ENCODE data around the gene TMPRSS11B. TPM values are rescaled to one million over a fixed set of nuclear protein-coding genes. Genes with fewer than 3 reads are reported as not detected.

TMPRSS11B gene
- not detected for total RNA-seq
- polyA plus RNA-seq, result under 1 TPM in 1 of 2 donors, not detected in 1; 0.02 TPM

- Histone ChIP-seq H3K9me3 (ENCODE audit: control insufficient read depth in 4 of 4, low read length in 3 of 4) (no peaks in the 10 kb centered on the region), H3K36me3 (ENCODE audit: control insufficient read depth in 4 of 4, insufficient read depth in 3 of 4, low read depth in 1 of 4, low read length in 3 of 4) (peaks cover 0 to 1% (median 0%) of the 10 kb centered on the region in 4 donors), H3K27me3 (ENCODE audit: control insufficient read depth in 4 of 4, insufficient read depth in 4 of 4, low read length in 3 of 4) (no peaks in the 10 kb centered on the region), H3K4me1 (ENCODE audit: control insufficient read depth in 4 of 4, insufficient read depth in 4 of 4, low read length in 3 of 4) (no peaks in the 10 kb centered on the region), H3K4me3 (ENCODE audit: low read depth in 1 of 3, low read length in 3 of 3) (no peak within 1 kb of the TSS), H3K9ac (ENCODE audit: low read depth in 1 of 2, low read length in 2 of 2) (no peak within 1 kb of the TSS), H3K27ac (ENCODE audit: low read depth in 1 of 2, low read length in 2 of 2) (no peak within 1 kb of the TSS)
- WGBS, result 91% methylated on average over 6 of the region's 6 CpGs
- DNase-seq (ENCODE audit: low spot score), result no peak
- TF ChIP-seq JUND (IDR thresholded peaks at IDR 0.05) (no peak), RXRA (IDR thresholded peaks at IDR 0.05) (no peak), EGR1 (IDR thresholded peaks at IDR 0.05; ENCODE audit: low read depth in 2 of 2) (no peak), FOXA2 (IDR thresholded peaks at IDR 0.05) (no peak), CTCF (IDR thresholded peaks at IDR 0.05; ENCODE audit: low read depth, low read length, missing input control) (no peak), HNF4G (IDR thresholded peaks at IDR 0.05) (no peak), RAD21 (IDR thresholded peaks at IDR 0.05) (no peak), SP1 (IDR thresholded peaks at IDR 0.05) (no peak), ZBTB33 (IDR thresholded peaks at IDR 0.05) (no peak), ATF3 (IDR thresholded peaks at IDR 0.05) (no peak), GABPA (IDR thresholded peaks at IDR 0.05 in 1 of 2, conservative IDR thresholded peaks at IDR 0.05 in 1 of 2) (no peak), REST (IDR thresholded peaks at IDR 0.05) (no peak)
These were observed at the start of gene TMPRSS11B for GRCh38 chr4:68245594-68245993. TMPRSS11B (minus strand) TSS chr4:68245694; CDS start chr4:68245558, 136 bp downstream.

- 96% methylated on average over 1 of the region's 1 CpG for WGBS
- Histone ChIP-seq H3K9ac (ENCODE audit: low read depth in 1 of 2, low read length in 2 of 2) (no peak overlapping the region), H3K9me3 (ENCODE audit: control insufficient read depth in 4 of 4, low read length in 3 of 4) (no peaks in the 10 kb centered on the region), H3K27me3 (ENCODE audit: control insufficient read depth in 4 of 4, insufficient read depth in 4 of 4, low read length in 3 of 4) (no peaks in the 10 kb centered on the region), H3K4me3 (ENCODE audit: low read depth in 1 of 3, low read length in 3 of 3) (no peak overlapping the region), H3K27ac (ENCODE audit: low read depth in 1 of 2, low read length in 2 of 2) (no peak overlapping the region), H3K4me1 (ENCODE audit: control insufficient read depth in 4 of 4, insufficient read depth in 4 of 4, low read length in 3 of 4) (no peaks in the 10 kb centered on the region), H3K36me3 (ENCODE audit: control insufficient read depth in 4 of 4, insufficient read depth in 3 of 4, low read depth in 1 of 4, low read length in 3 of 4) (no peaks in the 10 kb centered on the region)
- TF ChIP-seq ZBTB33 (IDR thresholded peaks at IDR 0.05), result no peak
- TF ChIP-seq NR2F2 (IDR thresholded peaks at IDR 0.05), result no peak
- TF ChIP-seq FOXA2 (IDR thresholded peaks at IDR 0.05), result no peak
- no peak for TF ChIP-seq TAF1 (conservative IDR thresholded peaks at IDR 0.05)
- TF ChIP-seq ATF3 (IDR thresholded peaks at IDR 0.05), result no peak
- no peak for TF ChIP-seq REST (IDR thresholded peaks at IDR 0.05)
- TF ChIP-seq CTCF (IDR thresholded peaks at IDR 0.05; ENCODE audit: low read depth, low read length, missing input control), result no peak
- TF ChIP-seq HNF4A (conservative IDR thresholded peaks at IDR 0.05), result no peak
- DNase-seq (ENCODE audit: low spot score), result no peak
These were observed 45.8 kb upstream of the TMPRSS11B start for GRCh38 chr4:68291256-68291655.
